Measurements from ENCODE around the gene WDFY4.

Gene WDFY4

DNA sequence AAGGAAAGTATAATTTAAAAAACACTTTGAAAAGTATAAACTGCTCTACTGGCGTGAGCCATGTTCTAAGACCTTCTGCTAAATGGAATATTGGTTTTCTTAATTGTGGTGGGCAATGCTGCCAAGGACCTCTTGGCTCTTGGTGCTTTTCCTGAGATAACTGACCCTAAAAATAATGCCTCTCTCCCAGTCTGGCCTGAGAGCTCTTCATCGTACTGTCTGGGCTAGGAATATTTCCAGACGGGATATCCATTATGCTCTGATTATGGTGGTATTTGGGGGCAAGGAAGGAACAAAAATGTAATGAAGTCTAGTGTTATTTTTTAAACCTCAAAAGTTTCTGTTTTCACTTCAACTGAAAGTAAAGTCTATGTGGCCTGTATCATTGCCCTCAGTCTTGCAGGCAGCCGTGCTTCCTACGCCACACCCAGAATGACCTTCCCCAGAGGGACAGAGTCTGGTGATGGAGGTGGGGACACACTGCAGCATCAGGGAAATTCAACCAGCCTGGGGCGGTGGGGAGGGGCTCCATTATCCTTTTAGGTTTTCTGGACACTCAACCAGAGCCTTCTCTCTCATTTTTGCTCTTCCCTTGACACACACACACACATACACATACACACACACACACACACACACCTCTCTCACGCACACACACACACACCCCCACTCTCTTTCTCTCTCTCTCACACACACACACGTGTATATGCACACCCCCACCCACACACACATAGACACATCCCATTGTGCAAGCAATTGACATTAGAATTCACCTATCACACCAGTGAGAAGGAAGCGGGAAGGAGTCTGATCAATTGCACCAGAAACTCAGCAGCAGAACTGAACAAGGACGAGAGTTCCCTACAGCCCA lies 155.4 kb downstream of the WDFY4 start:
- Histone ChIP-seq H3K27ac (ENCODE audit: extremely low read depth, low read depth, low read length) (no peak overlapping the region), H3K4me3 (ENCODE audit: low read depth, low read length) (no peak overlapping the region), H3K9me3 (ENCODE audit: control insufficient read depth, insufficient read depth, low read depth, low read length) (no peaks in the 10 kb centered on the region), H3K36me3 (ENCODE audit: control insufficient read depth in 2 of 2, insufficient read depth in 1 of 2, low read length in 2 of 2) (no peaks in the 10 kb centered on the region), H3K4me1 (ENCODE audit: control insufficient read depth, insufficient read depth, low read length) (no peaks in the 10 kb centered on the region)
- TF ChIP-seq ZFHX2 (tag by site-specific recombination; conservative IDR thresholded peaks at IDR 0.05) (0 out of 2 replicates have a peak, but pooled peaks have one; percentile 13), EGR2 (tag by site-specific recombination; IDR thresholded peaks at IDR 0.05; ENCODE audit: low read depth) (peak; percentile 47; the same call in 1 of the 2 replicates), ZNF132 (tag by site-specific recombination; IDR thresholded peaks at IDR 0.05; ENCODE audit: borderline replicate concordance) (no peak)
- TF ChIP-seq, protein P1, sequence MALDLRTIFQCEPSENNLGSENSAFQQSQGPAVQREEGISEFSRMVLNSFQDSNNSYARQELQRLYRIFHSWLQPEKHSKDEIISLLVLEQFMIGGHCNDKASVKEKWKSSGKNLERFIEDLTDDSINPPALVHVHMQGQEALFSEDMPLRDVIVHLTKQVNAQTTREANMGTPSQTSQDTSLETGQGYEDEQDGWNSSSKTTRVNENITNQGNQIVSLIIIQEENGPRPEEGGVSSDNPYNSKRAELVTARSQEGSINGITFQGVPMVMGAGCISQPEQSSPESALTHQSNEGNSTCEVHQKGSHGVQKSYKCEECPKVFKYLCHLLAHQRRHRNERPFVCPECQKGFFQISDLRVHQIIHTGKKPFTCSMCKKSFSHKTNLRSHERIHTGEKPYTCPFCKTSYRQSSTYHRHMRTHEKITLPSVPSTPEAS (tag by site-specific recombination; IDR thresholded peaks at IDR 0.05) = peak; percentile 41
- ChIA-PET CTCF (no interaction called here), POLR2A (no interaction called here)

DNA sequence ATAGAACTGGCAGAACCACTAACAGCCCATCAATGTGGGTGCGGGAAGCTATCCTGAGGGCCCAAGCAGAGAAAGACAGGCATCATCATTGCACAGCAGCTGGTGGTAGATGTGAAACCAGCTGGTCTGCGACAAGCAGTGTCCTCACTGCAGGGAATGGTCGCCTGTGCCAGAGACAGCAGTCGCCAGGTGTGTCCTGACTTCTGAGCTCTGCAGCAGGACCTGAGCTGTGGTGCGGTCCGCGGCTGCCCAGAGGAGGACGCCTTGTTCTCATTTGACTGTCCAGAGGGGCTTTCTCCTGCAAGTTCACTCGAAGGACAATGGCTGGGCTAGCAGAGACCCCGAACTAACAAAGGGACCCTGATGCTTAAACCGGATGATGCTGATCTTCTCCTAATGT lies 157.6 kb downstream of the WDFY4 start:
- ChIA-PET POLR2A (no interaction called here), CTCF (no interaction called here)
- H3K27ac ChIP-seq (ENCODE audit: extremely low read depth, low read depth, low read length) = no peak overlapping the region
- no peak overlapping the region for H3K4me3 ChIP-seq (ENCODE audit: low read depth, low read length)
- H3K36me3 ChIP-seq (ENCODE audit: control insufficient read depth in 2 of 2, insufficient read depth in 1 of 2, low read length in 2 of 2) = no peaks in the 10 kb centered on the region
- H3K9me3 ChIP-seq (ENCODE audit: control insufficient read depth, insufficient read depth, low read depth, low read length) = no peaks in the 10 kb centered on the region
- no peaks in the 10 kb centered on the region for H3K4me1 ChIP-seq (ENCODE audit: control insufficient read depth, insufficient read depth, low read length)
- no peak for TF ChIP-seq ZNF366 (tag by site-specific recombination; conservative IDR thresholded peaks at IDR 0.05)
- TF ChIP-seq, protein P2, sequence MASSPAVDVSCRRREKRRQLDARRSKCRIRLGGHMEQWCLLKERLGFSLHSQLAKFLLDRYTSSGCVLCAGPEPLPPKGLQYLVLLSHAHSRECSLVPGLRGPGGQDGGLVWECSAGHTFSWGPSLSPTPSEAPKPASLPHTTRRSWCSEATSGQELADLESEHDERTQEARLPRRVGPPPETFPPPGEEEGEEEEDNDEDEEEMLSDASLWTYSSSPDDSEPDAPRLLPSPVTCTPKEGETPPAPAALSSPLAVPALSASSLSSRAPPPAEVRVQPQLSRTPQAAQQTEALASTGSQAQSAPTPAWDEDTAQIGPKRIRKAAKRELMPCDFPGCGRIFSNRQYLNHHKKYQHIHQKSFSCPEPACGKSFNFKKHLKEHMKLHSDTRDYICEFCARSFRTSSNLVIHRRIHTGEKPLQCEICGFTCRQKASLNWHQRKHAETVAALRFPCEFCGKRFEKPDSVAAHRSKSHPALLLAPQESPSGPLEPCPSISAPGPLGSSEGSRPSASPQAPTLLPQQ (tag by site-specific recombination; IDR thresholded peaks at IDR 0.05) = no peak
- TF ChIP-seq ZNF292 (tag by site-specific recombination; IDR thresholded peaks at IDR 0.05; ENCODE audit: borderline replicate concordance, low read depth) = no peak

DNA sequence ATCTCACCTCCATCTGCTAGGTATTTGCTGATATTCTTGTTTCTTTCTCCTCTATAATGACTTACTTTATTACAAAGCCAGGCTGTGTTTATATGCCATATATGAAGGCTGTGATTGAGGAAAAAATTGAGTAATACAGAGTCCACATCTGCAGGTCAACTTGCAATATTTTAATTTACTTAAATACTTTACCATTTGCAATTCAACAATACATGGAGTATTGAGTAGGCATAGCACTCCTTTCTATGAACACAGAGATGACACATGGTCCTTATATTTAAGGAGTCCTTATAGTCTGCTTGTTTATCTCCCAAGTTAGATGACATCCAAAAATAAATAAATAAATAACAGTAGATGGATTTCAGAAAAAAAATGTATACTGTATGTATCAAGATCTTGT lies 158.5 kb downstream of the WDFY4 start:
- Histone ChIP-seq H3K27ac (ENCODE audit: extremely low read depth, low read depth, low read length) (no peak overlapping the region), H3K9me3 (ENCODE audit: control insufficient read depth, insufficient read depth, low read depth, low read length) (no peaks in the 10 kb centered on the region), H3K4me3 (ENCODE audit: low read depth, low read length) (no peak overlapping the region), H3K36me3 (ENCODE audit: control insufficient read depth in 2 of 2, insufficient read depth in 1 of 2, low read length in 2 of 2) (no peaks in the 10 kb centered on the region), H3K4me1 (ENCODE audit: control insufficient read depth, insufficient read depth, low read length) (no peaks in the 10 kb centered on the region)
- CTCF ChIA-PET = no interaction called here
- POLR2A ChIA-PET = no interaction called here
- TF ChIP-seq ZNF830 (tag by site-specific recombination; IDR thresholded peaks at IDR 0.05; ENCODE audit: low read depth) = no peak
- TF ChIP-seq ZNF184 (tag by site-specific recombination; IDR thresholded peaks at IDR 0.05) = no peak
- TF ChIP-seq ZNF514 (tag by site-specific recombination; IDR thresholded peaks at IDR 0.05) = no peak
- TF ChIP-seq, protein P3, sequence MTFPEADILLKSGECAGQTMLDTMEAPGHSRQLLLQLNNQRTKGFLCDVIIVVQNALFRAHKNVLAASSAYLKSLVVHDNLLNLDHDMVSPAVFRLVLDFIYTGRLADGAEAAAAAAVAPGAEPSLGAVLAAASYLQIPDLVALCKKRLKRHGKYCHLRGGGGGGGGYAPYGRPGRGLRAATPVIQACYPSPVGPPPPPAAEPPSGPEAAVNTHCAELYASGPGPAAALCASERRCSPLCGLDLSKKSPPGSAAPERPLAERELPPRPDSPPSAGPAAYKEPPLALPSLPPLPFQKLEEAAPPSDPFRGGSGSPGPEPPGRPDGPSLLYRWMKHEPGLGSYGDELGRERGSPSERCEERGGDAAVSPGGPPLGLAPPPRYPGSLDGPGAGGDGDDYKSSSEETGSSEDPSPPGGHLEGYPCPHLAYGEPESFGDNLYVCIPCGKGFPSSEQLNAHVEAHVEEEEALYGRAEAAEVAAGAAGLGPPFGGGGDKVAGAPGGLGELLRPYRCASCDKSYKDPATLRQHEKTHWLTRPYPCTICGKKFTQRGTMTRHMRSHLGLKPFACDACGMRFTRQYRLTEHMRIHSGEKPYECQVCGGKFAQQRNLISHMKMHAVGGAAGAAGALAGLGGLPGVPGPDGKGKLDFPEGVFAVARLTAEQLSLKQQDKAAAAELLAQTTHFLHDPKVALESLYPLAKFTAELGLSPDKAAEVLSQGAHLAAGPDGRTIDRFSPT (tag by site-specific recombination; IDR thresholded peaks at IDR 0.05) = no peak
- TF ChIP-seq, protein P4, sequence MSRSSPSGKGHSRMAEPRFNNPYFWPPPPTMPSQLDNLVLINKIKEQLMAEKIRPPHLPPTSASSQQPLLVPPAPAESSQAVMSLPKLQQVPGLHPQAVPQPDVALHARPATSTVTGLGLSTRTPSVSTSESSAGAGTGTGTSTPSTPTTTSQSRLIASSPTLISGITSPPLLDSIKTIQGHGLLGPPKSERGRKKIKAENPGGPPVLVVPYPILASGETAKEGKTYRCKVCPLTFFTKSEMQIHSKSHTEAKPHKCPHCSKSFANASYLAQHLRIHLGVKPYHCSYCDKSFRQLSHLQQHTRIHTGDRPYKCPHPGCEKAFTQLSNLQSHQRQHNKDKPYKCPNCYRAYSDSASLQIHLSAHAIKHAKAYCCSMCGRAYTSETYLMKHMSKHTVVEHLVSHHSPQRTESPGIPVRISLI (tag by site-specific recombination; IDR thresholded peaks at IDR 0.05) = no peak
- no peak for TF ChIP-seq SP7 (tag by site-specific recombination; IDR thresholded peaks at IDR 0.05)
- no peak for TF ChIP-seq GFI1B (tag by site-specific recombination; IDR thresholded peaks at IDR 0.05)
- no peak for TF ChIP-seq ZIC2 (tag by site-specific recombination; IDR thresholded peaks at IDR 0.05)

Data from HEK293 (cell line).